Gastroesophageal sphincter (tissue), 3 donors: ENCODE data around the gene MEN1.

Experiments used
- CTCF ChIP-seq, 4 experiments: fragments of 200-600 bp in 2 of 4; fragments of 450-650 bp in 2 of 4; sonication (generic) in 1 of 4; IDR thresholded peaks; one replicate each; pipeline ENCODE4 v1.5.1; 2017 to 2019; ENCODE audit warnings: antibody characterized with exemption in 4 of 4, mild to moderate bottlenecking in 2 of 4, moderate library complexity in 2 of 4
- EP300 ChIP-seq: sonication (generic); formaldehyde crosslinking; IDR thresholded peaks from one replicate; pipeline ENCODE4 v1.6.1; 2017; ENCODE audit warnings: antibody characterized with exemption, mild to moderate bottlenecking

- TF ChIP-seq EP300 (no peak), CTCF (IDR thresholded peaks at IDR 0.05) (no peak)
Measured at GRCh38 chr11:64757549-64758329, 52.6 kb downstream of the MEN1 start.
